ENCODE results near the gene SLC25A42. TPM values are rescaled to one million over a fixed set of nuclear protein-coding genes. Genes with fewer than 3 reads are reported as not detected.

SLC25A42 gene
- total and polyA plus RNA-seq, 2 of the 13 experiments (the other 11 are each of a cell fraction or from before 2014, with no cell fraction given): 12.8 to 18.3 TPM

GRCh38 chr19:19096641-19097627 is 33.1 kb downstream of the SLC25A42 start (continued):
- TF ChIP-seq, protein P1, sequence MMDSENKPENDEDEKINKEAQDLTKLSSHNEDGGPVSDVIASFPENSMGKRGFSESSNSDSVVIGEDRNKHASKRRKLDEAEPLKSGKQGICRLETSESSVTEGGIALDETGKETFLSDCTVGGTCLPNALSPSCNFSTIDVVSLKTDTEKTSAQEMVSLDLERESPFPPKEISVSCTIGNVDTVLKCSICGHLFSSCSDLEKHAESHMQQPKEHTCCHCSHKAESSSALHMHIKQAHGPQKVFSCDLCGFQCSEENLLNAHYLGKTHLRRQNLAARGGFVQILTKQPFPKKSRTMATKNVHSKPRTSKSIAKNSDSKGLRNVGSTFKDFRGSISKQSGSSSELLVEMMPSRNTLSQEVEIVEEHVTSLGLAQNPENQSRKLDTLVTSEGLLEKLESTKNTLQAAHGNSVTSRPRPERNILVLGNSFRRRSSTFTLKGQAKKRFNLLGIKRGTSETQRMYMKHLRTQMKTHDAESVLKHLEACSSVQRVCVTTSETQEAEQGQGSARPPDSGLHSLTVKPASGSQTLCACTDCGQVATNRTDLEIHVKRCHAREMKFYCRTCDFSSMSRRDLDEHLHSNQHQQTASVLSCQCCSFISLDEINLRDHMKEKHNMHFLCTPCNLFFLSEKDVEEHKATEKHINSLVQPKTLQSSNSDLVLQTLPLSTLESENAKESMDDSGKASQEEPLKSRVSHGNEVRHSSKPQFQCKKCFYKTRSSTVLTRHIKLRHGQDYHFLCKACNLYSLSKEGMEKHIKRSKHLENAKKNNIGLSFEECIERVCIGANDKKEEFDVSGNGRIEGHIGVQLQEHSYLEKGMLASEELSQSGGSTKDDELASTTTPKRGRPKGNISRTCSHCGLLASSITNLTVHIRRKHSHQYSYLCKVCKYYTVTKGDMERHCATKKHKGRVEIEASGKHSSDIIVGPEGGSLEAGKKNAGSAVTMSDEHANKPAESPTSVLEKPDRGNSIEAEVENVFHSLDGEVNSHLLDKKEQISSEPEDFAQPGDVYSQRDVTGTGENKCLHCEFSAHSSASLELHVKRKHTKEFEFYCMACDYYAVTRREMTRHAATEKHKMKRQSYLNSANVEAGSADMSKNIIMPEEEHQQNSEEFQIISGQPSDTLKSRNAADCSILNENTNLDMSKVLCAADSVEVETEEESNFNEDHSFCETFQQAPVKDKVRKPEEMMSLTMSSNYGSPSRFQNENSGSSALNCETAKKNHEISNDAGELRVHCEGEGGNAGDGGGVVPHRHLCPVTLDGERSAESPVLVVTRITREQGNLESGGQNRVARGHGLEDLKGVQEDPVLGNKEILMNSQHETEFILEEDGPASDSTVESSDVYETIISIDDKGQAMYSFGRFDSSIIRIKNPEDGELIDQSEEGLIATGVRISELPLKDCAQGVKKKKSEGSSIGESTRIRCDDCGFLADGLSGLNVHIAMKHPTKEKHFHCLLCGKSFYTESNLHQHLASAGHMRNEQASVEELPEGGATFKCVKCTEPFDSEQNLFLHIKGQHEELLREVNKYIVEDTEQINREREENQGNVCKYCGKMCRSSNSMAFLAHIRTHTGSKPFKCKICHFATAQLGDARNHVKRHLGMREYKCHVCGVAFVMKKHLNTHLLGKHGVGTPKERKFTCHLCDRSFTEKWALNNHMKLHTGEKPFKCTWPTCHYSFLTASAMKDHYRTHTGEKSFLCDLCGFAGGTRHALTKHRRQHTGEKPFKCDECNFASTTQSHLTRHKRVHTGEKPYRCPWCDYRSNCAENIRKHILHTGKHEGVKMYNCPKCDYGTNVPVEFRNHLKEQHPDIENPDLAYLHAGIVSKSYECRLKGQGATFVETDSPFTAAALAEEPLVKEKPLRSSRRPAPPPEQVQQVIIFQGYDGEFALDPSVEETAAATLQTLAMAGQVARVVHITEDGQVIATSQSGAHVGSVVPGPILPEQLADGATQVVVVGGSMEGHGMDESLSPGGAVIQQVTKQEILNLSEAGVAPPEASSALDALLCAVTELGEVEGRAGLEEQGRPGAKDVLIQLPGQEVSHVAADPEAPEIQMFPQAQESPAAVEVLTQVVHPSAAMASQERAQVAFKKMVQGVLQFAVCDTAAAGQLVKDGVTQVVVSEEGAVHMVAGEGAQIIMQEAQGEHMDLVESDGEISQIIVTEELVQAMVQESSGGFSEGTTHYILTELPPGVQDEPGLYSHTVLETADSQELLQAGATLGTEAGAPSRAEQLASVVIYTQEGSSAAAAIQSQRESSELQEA (CRISPR knock-in tag; IDR thresholded peaks at IDR 0.05; ENCODE audit: not compliant biosample characterization): peak; percentile 89
- TF ChIP-seq ZNF7 (CRISPR knock-in tag; IDR thresholded peaks at IDR 0.05): no peak
- peak; percentile 97 for TF ChIP-seq TARDBP (CRISPR knock-in tag; IDR thresholded peaks at IDR 0.05)
- TF ChIP-seq GTF2F1 (IDR thresholded peaks at IDR 0.05; ENCODE audit: low read length): no peak
- TF ChIP-seq HMG20A (CRISPR knock-in tag; IDR thresholded peaks at IDR 0.05; ENCODE audit: borderline replicate concordance): peak; percentile 77; the same call in 1 of the 2 replicates
- TF ChIP-seq PATZ1 (CRISPR knock-in tag; IDR thresholded peaks at IDR 0.05): peak; percentile 88
- TF ChIP-seq ZNF570 (CRISPR knock-in tag; IDR thresholded peaks at IDR 0.05; ENCODE audit: borderline replicate concordance): no peak
- no peak for TF ChIP-seq ZBTB49 (CRISPR knock-in tag; IDR thresholded peaks at IDR 0.05; ENCODE audit: borderline replicate concordance)
- TF ChIP-seq MIER2 (CRISPR knock-in tag; IDR thresholded peaks at IDR 0.05): no peak
- peak; percentile 41; the same call in 1 of the 2 replicates for TF ChIP-seq ZNF160 (CRISPR knock-in tag; IDR thresholded peaks at IDR 0.05)
- TF ChIP-seq ZNF460 (CRISPR knock-in tag; IDR thresholded peaks at IDR 0.05; ENCODE audit: borderline replicate concordance): peak; percentile 93
- TF ChIP-seq TFDP1 (CRISPR knock-in tag; IDR thresholded peaks at IDR 0.05; ENCODE audit: borderline replicate concordance): peak; percentile 84; the same call in 1 of the 2 replicates
- peak; percentile 71 for TF ChIP-seq BRD4 (CRISPR knock-in tag; IDR thresholded peaks at IDR 0.05)
- peak; percentile 93 for TF ChIP-seq ZMYM2 (CRISPR knock-in tag; IDR thresholded peaks at IDR 0.05)

Data from HepG2 (cell line).